Heart left ventricle (tissue), 13 donors: ENCODE data around the gene GRID2IP.

ENCODE experiments used
- CTCF ChIP-seq, 12 donors: fragments of 200-600 bp; sonication (generic) in 4 of 12; IDR thresholded peaks; one replicate each; pipeline versions ENCODE4 v1.5.0 to v1.8.0; 2018 to 2022; ENCODE audit warnings: antibody characterized with exemption in 12 of 12, mild to moderate bottlenecking in 5 of 12
- POLR2A ChIP-seq, 2 donors: fragments of 450-650 bp; IDR thresholded peaks; one replicate each; pipeline ENCODE4 v1.6.1; 2017; ENCODE audit warnings: antibody characterized with exemption in 2 of 2, mild to moderate bottlenecking in 2 of 2, moderate library complexity in 2 of 2
- donor health status: ischemic (EF 13 %, LVEDD 7.1; RV severe dilation, severe dysfunction).
- donor health status: DM: no; HTN: yes; CAD: no.
- donor health status: DM: no; HTN: no; CAD: no.
- donor health status: ischemic (EF 25% LVEDD 6.9; RV normal size, moderate dysfunction).
- donor health status: ischemic (EF 25% LVEDD 5.7; RV mildly dilated, moderate dysfunction).
- donor health status: ischemic (EF 35%, LVEDD 5.7; RV mildly dilated, moderate dysfunction).
- donor health status: nonischemic (EF 11% LVEDD 7.7; RV severe dilation, severe dysfunction).
- donor health status: DM: yes; HTN: yes; CAD: no.
- donor health status: PGD.
- donor health status: ischemic (EF 29% LVEDD 5.4; RV normal size, mild dysfunction).
- donor health status: nonischemic (EF 23%, LVEDD 6.1; RV moderate dilation, normal function).

- no peak for TF ChIP-seq CTCF (IDR thresholded peaks at IDR 0.05)
- TF ChIP-seq POLR2A (IDR thresholded peaks at IDR 0.05): no peak
Observed at GRCh38 chr7:6460990-6461584, 90.2 kb downstream of the GRID2IP start.
